Gastrocnemius medialis (tissue), 4 donors: Measurements from ENCODE around the gene BOLA3.

Source experiments
- CTCF ChIP-seq, 5 experiments: fragments of 450-650 bp in 3 of 5; fragments of 200-600 bp in 2 of 5; sonication (generic) in 2 of 5; IDR thresholded peaks in 4 of 5; conservative IDR thresholded peaks in 1 of 5; 1 replicate in 4 of 5; 2 replicates in 1 of 5; pipeline ENCODE4 v1.5.1; 2016 to 2019; ENCODE audit warnings: antibody characterized with exemption in 5 of 5, mild to moderate bottlenecking in 3 of 5, moderate library complexity in 3 of 5
- POLR2A ChIP-seq, 2 donors: fragments of 450-650 bp; IDR thresholded peaks; one replicate each; pipeline ENCODE4 v1.6.1; 2017; ENCODE audit warnings: antibody characterized with exemption in 2 of 2, mild to moderate bottlenecking in 2 of 2, moderate library complexity in 2 of 2

GRCh38 chr2:74119912-74120825 is 27.5 kb downstream of the BOLA3 start:
- TF ChIP-seq CTCF (IDR thresholded peaks at IDR 0.05 in 4 of 5, conservative IDR thresholded peaks at IDR 0.05 in 1 of 5) (peak in 4 of 5 experiments; percentile 43 to 64 (median 50)), POLR2A (IDR thresholded peaks at IDR 0.05) (no peak)
